Upper lobe of left lung (tissue), 6 donors: ENCODE measurements around the gene FAM3B. TPM values are rescaled to one million over a fixed set of nuclear protein-coding genes. Genes with fewer than 3 reads are reported as not detected.

Source experiments
- ATAC-seq, 2 donors: fragments of 200-7000 bp; cut with Tn5 transposase; one replicate each; pipeline ENCODE4 v1.9.1; 2022; ENCODE audit warnings: mild to moderate bottlenecking in 2 of 2, moderate library complexity in 2 of 2; ENCODE audit not compliant: low FRiP score in 2 of 2
- DNase-seq, 2 donors: peaks; one replicate each; pipeline ENCODE4 v3.0.0-alpha.2; 2019 to 2020
- H3K27ac ChIP-seq, 4 donors: fragments of 200-600 bp; sonication (generic); one replicate each; pipeline ENCODE4 v1.5.1; 2016 to 2019
- H3K27me3 ChIP-seq, 4 donors: fragments of 200-600 bp; sonication (generic); one replicate each; pipeline ENCODE4 v1.5.1; 2017 to 2019
- H3K36me3 ChIP-seq, 4 donors: fragments of 200-600 bp; sonication (generic); one replicate each; pipeline ENCODE4 v1.5.1; 2016 to 2019
- H3K4me1 ChIP-seq, 4 donors: fragments of 200-600 bp; sonication (generic); one replicate each; pipeline ENCODE4 v1.5.1; 2018 to 2019
- H3K4me3 ChIP-seq, 4 donors: fragments of 200-600 bp; sonication (generic); one replicate each; pipeline ENCODE4 v1.5.1; 2017 to 2019; ENCODE audit warnings: mild to moderate bottlenecking in 2 of 4, moderate library complexity in 1 of 4
- H3K9me3 ChIP-seq, 4 donors: fragments of 200-600 bp; sonication (generic); one replicate each; pipeline ENCODE4 v1.5.1; 2018 to 2019
- CTCF ChIP-seq, 6 experiments: fragments of 450-650 bp in 4 of 6; fragments of 200-600 bp in 2 of 6; sonication (generic) in 2 of 6; IDR thresholded peaks; one replicate each; pipeline ENCODE4 v1.5.1; 2016 to 2019; ENCODE audit warnings: antibody characterized with exemption in 6 of 6
- EP300 ChIP-seq, 4 donors: sonication (generic); formaldehyde crosslinking; IDR thresholded peaks; one replicate each; pipeline ENCODE4 v1.5.1; 2017; ENCODE audit warnings: antibody characterized with exemption in 4 of 4, control low read depth in 2 of 4
- POLR2A ChIP-seq, 4 donors: fragments of 450-650 bp; IDR thresholded peaks; one replicate each; pipeline ENCODE4 v1.5.1; 2016 to 2017; ENCODE audit warnings: antibody characterized with exemption in 4 of 4, mild to moderate bottlenecking in 2 of 4
- POLR2AphosphoS5 ChIP-seq, 2 donors: sonication (generic); formaldehyde crosslinking; IDR thresholded peaks; one replicate each; pipeline ENCODE4 v1.5.1; 2017; ENCODE audit warnings: antibody characterized with exemption in 2 of 2
- WGBS, 2 donors: methylation state at CpG; one replicate each; pipeline ENCODE4 v1.1.5; 2017 to 2018; 5-methylcytosine and 5-hydroxymethylcytosine counted together
- total RNA-seq, 6 donors: library from RNA; depleted of rRNA in 4 of 6; stranded (reverse); fragments of >200 nt in 4 of 6; gene quantifications; one replicate each; pipeline versions ENCODE4 v1.1.0 to v1.2.1, GENCODE V29; 2016 to 2021
- donor health status: DM: no; HTN: no; CAD: no; lungs with moderate emphysema.
- donor health status: DM: no; HTN: yes; CAD: no; lungs with severe emphysema.

Gene FAM3B
- total RNA-seq, 6 donors from 2014 or later: 2.9 to 13.2 (median 4.7) TPM

GRCh38 chr21:41338455-41338854 lies 21.9 kb downstream of the FAM3B start:
- 87 to 92% methylated on average over 8 of the region's 8 CpGs for WGBS, 2 donors
- Histone ChIP-seq H3K27ac (no peak overlapping the region), H3K36me3 (no peaks in the 10 kb centered on the region), H3K4me3 (no peak overlapping the region), H3K27me3 (no peaks in the 10 kb centered on the region), H3K4me1 (no peaks in the 10 kb centered on the region), H3K9me3 (peaks cover 0 to 8% (median 2%) of the 10 kb centered on the region in 4 donors)
- DNase-seq (no peak), ATAC-seq (no peak)
- TF ChIP-seq CTCF (IDR thresholded peaks at IDR 0.05) (no peak), POLR2A (IDR thresholded peaks at IDR 0.05) (no peak), EP300 (IDR thresholded peaks at IDR 0.05) (no peak), POLR2AphosphoS5 (IDR thresholded peaks at IDR 0.05) (no peak)

DNA sequence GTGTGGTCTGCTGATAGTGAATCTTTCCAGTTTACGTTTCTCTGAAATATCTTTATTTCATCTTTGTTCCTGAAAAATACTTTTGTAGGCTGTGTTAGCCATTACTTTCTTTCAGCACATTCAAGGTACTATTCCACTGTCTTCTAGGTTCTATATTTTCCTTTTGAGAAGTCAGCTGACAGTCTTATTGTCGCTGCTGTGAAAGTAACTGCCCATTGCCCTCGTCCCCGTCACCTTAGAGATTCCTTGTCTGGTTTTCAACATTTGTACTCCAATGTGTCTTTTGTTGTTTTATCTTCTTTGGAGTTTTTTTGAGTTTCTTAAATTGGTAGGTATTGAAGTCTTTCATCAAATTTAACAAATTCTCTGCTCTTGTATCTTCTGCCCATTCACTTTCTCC lies 25.4 kb downstream of the FAM3B start:
- Histone ChIP-seq H3K4me3 (no peak overlapping the region), H3K9me3 (no peaks in the 10 kb centered on the region), H3K27ac (no peak overlapping the region), H3K27me3 (no peaks in the 10 kb centered on the region), H3K36me3 (no peaks in the 10 kb centered on the region), H3K4me1 (no peaks in the 10 kb centered on the region)
- DNase-seq (no peak), ATAC-seq (no peak)
- WGBS, 2 donors: 92 to 96% methylated on average over 4 of the region's 4 CpGs
- no peak for TF ChIP-seq CTCF (IDR thresholded peaks at IDR 0.05)
- no peak for TF ChIP-seq POLR2AphosphoS5 (IDR thresholded peaks at IDR 0.05)
- no peak for TF ChIP-seq POLR2A (IDR thresholded peaks at IDR 0.05)
- no peak for TF ChIP-seq EP300 (IDR thresholded peaks at IDR 0.05)

GRCh38 chr21:41344146-41344545 lies 27.5 kb downstream of the FAM3B start:
- Histone ChIP-seq H3K27ac (no peak overlapping the region), H3K4me1 (no peaks in the 10 kb centered on the region), H3K4me3 (no peak overlapping the region), H3K9me3 (no peaks in the 10 kb centered on the region), H3K36me3 (no peaks in the 10 kb centered on the region), H3K27me3 (no peaks in the 10 kb centered on the region)
- TF ChIP-seq POLR2A (IDR thresholded peaks at IDR 0.05) (no peak), EP300 (IDR thresholded peaks at IDR 0.05) (no peak), CTCF (IDR thresholded peaks at IDR 0.05) (no peak), POLR2AphosphoS5 (IDR thresholded peaks at IDR 0.05) (no peak)
- ATAC-seq (no peak), DNase-seq (no peak)
- WGBS, 2 donors: 90 to 91% methylated on average over 9 of the region's 9 CpGs

DNA sequence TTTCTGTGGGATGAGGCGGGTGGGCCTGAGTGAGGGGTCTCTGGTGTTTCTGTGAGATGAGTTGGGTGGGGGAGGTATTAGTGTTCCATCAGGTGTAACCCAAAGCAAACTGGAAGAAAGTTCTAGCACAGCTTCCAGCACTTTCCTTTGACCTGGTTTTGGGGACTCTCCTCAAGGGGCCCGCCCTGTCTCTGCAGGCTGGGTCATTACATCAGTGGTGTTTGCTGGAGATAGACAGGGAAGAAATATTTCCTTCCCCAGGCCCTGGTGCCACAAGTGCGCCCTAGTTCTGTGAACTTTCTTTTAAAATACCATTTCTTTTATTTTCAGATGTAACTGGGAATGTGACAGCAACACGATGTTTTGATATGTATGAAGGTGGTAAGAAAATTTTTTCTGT lies 28.8 kb downstream of the FAM3B start:
- no peak for DNase-seq
- H3K27me3 ChIP-seq: no peaks in the 10 kb centered on the region
- no peak for ATAC-seq
- 97% methylated on average over 4 of the region's 4 CpGs for WGBS, 2 donors
- H3K27ac ChIP-seq: no peak overlapping the region
- H3K9me3 ChIP-seq: no peaks in the 10 kb centered on the region
- H3K4me1 ChIP-seq: no peaks in the 10 kb centered on the region
- TF ChIP-seq POLR2A (IDR thresholded peaks at IDR 0.05): no peak
- TF ChIP-seq CTCF (IDR thresholded peaks at IDR 0.05): no peak
- TF ChIP-seq POLR2AphosphoS5 (IDR thresholded peaks at IDR 0.05): no peak
- TF ChIP-seq EP300 (IDR thresholded peaks at IDR 0.05): no peak
- H3K36me3 ChIP-seq: no peaks in the 10 kb centered on the region
- no peak overlapping the region for H3K4me3 ChIP-seq

GRCh38 chr21:41345934-41346685 lies 29.5 kb downstream of the FAM3B start:
- Histone ChIP-seq H3K27me3 (no peaks in the 10 kb centered on the region), H3K9me3 (no peaks in the 10 kb centered on the region), H3K4me3 (no peak overlapping the region), H3K36me3 (no peaks in the 10 kb centered on the region), H3K27ac (no peak overlapping the region), H3K4me1 (no peaks in the 10 kb centered on the region)
- TF ChIP-seq CTCF (IDR thresholded peaks at IDR 0.05) (no peak), POLR2AphosphoS5 (IDR thresholded peaks at IDR 0.05) (no peak), POLR2A (IDR thresholded peaks at IDR 0.05) (no peak), EP300 (IDR thresholded peaks at IDR 0.05) (no peak)
- WGBS, 2 donors: 78 to 87% methylated on average over 13 of the region's 13 CpGs
- ATAC-seq (no peak), DNase-seq (no peak)
